HG03045 (cell line): ENCODE results near the gene NOG.

Experiments used
- ATAC-seq: cut with Tn5 transposase; IDR thresholded peaks from one replicate; pipeline ENCODE4 v1.9.1; 2021; ENCODE audit warnings: mild to moderate bottlenecking, moderate library complexity; ENCODE audit not compliant: unreplicated experiment

Gene NOG

DNA sequence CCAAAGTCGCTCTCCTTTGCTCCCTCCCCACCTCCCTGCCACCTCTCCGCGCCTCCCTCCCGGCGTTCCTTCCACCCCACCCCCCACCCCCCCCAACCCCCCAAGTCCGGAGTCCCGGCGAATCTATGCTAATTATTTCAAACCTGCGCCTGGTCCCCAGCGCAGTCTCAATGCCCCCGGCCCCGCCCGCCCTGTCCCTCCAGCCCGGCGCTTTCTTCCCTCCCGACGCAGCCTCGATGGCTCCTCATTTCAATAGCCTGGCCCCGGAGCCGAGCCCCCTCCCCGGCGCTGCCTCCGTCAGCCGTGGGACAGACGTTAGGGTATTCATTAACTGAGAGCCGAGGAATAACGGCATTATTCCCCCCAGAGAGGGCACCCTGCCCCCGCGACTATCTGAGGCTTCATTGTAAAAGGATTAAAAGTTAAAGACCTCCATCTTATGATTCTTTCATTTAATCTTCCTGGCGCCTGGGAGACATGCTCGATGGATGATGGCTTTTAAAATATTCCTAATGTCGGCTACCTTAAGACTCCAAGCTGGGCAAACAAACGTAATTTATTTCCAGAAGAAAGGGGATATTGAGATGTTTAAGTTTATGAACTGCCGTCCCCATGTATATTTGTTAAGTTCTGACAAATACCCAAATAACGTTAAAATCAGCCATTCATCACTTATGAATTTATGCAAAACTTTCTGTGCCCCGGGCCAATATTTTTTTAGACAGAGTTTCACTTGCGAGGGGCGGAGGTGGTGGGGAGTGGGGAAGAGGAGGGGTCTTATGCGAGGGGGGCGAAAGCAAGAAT, 3.4 kb downstream of the NOG start:
- ATAC-seq, result no peak

DNA sequence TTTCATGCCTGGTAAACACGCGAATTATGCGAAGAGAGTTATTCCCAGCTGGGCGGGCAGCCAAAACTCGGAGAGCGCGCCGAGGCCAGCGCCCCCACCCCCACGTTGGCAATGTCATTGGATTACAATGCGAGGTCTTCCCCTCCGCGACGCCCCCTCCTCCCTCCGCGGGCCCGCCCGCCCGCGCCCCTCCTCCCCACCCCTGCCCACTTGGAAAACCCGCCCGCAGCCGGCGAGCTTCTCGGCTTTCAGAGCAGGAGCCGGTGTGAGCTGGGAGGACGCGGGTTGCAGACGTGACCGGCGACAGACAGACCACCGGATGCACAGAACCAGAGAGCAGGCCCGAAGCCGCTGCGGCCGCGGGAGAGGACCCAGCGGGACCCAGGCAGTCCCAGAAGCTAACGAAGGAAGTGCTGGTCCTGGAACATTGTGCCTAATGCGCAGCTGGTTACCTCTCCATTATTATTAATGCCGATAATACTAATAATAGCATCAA, 4.0 kb downstream of the NOG start:
- ATAC-seq, result no peak

DNA sequence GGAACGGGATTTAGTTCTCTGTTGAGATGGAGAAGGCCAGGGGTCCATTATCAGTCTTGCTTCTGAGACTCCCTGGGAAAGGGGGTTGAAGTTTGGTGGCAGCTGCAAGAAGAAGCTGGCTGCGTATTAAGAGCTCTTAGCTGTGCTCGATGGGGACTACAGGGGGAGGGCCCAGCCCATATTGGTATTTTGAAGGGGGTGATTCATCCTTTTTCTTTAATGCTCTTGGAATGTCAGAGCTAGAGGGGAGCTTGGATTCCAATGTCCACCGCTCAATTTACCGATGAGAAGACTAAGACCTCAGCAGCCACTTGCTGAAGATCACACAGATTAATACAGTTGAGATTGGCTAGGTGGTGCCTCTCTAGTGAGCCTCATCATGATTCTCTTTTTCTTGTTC, 5.0 kb downstream of the NOG start:
- ATAC-seq, result no peak

DNA sequence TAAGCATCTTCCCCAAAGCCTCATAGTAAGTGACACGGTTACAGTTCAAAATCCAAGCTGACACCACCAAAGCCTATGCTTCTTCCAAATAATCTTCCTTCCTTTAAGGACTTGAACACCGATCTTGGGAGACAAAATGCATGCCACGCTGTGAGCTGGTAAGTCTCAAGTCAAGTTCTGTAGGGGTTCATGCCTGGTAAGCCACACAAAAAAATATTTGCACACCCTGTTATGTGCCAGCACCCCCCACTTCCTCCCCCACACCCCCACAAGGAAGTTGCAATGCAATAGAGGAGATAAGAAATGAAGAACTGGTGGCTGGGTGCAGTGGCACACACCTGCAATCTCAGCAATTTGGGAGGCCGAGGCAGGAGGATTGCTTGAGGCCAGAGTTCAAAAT, 5.6 kb downstream of the NOG start:
- ATAC-seq, result no peak

DNA sequence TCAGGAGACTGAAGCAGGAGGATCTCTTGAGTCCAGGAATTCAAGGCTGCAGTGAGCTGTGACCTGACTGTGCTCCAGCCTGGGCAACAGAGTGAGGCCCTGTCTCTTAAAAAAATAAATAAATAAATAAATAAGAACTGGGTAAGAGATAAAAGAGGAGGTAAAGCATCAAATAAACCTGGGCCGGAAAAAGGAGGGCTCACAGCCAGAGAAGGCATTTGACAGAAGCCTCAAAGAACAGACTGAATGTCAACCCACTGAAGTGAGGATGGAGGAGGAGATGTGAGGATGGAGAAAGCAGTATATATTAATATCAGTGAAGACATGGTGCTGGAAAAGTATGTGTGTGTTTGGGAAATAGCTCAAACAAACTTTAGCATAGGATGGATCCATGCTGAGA, 6.1 kb downstream of the NOG start:
- ATAC-seq, result no peak

DNA sequence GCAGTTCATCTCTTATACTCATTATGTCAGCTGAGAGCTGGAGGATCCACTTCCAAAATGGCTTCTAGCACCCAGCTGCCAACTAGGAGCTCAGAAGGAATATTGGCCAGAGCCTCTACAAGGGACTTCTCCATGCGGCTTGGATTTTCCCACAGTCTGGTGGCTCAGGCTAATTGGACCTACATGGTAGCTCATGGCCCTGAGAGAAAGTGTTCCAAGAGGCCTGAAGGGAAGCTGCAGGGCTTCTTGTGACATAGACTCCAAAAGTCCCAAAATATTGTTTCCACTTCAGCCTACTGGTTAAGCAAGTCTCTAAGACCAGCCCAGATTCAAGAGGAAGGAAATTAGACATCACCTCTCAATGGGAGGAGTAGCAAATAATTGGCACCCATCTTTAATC, 6.8 kb downstream of the NOG start:
- no peak for ATAC-seq

DNA sequence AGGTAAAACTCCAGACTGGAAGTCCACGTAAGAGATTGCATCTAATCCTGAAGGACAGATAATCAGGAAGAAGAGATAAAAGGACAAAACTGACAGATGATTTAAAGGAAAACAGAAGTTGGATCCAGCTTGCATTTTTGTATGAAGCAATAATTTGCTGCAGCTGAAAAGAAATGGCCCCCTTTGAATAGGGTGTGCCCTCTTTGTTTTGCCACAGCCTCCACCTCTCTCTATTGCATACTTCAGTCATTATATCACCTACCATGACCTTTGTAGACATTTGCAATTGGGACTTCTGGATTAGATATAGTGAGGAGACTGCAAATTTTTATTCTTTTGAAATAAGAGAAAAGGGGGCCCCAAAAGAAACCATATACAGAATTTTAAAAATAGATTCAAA, 8.1 kb downstream of the NOG start:
- ATAC-seq, result no peak

DNA sequence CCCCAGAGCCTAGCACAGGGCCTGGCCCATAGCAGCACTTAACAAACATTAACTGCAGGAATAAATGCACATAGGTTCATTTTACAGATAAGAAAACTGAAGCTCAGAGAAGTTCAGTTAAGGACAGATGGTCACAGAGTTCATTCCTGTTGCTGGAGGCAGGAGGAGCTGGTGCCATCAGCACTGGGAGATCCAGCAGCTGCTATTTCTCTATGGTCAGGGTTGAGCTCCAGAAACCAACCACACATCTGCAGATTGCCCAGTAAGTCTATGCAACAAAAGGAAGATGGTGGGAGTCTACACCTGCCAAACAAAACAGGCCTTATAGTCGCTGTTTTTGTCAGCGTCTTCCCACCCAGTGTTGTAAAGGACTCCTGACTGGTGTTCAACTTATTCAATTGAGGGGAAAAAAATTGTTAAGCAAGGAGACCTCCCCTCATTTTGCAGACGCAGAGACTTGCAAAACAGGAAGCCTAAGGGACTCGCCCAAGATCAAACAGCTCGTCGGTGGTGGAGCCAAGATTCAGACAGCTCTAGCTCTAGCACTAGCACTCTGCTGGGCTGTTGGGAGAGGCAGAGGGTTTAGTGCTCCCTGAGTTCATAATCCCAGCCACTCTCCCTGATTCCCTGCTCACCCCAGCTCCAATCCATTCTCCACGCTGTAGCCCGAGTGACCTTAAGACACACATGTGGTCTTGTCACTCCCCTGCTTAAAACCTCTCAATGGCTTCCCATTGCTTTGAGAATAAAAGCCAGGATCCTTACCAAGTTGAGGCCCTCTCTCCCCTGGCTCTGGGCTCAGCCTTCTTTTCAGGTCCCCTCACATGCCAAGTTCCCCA, 9.0 kb downstream of the NOG start:
- no peak for ATAC-seq

DNA sequence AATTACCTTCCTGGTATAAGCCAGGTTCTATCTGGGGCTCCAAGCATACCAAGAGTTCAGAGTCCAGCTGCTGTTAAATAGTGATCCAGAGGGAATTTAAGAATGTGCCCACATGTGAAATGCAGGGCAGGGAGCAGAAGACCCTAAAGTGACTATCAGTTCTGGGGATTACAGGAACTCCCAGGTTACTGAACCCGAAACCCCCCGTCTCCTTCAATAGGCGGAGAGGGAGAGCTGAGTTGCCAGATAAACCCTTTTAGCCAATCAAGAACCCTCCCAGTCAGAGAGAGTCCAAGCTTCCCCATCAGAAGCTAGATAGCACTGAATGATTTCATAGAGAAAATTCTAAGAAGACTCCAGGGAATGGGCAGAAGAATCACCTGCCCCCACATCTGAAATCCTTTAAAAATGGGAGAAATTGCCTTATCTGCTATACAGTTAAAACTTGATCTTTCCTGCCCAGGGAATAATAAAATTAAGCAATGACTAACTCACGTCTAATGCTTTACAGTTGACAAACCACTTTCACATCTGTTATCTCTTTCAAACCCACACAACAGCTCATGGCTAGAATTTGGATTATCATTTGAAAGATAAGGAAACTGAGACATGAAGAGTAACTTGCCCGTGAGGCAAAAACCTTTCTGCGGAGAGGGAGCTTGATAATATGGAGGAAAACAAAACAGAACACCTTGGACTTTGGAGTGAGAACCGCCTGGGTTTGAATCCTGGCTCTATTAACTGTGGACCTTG, 10.2 kb downstream of the NOG start:
- no peak for ATAC-seq

DNA sequence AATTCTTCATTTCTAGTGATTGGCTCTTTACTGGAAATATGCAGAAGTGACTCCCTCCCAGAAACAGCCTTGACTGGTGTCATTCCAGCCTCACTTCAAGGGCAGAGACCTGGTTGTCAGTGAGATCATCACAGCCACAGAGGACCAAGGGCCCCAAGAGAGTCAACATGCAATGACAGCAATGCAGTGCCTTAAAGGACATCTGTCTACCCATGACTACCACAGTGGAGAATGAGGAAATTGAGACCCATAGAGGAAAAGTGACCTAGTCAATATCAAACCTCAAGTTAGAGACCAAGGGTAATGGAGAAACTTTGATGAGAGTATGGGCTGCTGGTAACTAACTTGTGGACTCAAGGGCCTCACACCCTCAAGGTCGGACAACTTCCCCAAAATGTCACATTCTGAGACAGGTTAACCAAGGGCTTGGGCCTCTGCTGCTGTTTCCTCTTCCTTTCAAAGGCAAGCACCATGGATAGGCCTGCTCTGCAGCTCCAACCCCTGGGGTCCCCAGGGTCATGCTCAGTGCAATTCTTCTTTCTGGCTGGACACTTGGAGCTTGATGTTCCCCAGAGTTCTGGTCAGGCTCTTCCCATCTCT, 11.3 kb downstream of the NOG start:
- no peak for ATAC-seq

DNA sequence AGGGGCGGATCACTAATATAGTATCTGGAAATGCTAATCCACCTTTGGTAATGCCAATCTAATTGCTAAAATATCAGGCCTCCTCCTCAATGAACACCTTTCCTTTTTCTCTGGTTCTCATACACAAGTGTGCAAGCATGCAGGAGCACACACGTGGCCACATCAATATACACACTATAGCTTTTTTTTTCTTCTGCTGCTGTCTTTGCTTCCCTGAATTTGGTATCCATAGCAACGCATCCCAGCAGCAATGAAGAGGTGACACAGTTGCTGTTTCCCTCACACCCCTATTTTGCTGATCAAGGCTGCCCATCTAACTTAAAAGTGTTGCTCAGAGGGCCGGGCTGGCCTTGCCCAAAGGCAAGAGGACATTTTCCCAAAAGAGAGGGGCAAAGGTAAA, 15.4 kb downstream of the NOG start:
- ATAC-seq, result no peak

DNA sequence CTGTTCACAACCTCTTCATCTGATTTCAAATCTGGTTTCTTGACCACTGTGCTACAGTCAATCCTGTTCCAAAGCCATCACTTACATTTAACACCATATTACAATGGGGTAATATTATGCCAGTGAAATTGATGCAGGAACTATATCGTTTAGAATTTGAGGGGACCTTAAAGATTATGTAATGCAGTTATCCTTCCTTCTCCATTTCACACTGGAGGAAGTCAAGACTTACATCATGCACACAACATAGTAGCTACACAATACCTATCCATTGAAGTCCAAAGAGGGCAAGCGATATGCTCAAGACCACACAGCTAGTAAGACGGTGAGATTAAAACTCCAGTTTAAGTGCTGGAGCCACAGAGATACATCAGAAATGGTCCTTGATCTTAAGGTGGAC, 16.8 kb downstream of the NOG start:
- ATAC-seq, result no peak

DNA sequence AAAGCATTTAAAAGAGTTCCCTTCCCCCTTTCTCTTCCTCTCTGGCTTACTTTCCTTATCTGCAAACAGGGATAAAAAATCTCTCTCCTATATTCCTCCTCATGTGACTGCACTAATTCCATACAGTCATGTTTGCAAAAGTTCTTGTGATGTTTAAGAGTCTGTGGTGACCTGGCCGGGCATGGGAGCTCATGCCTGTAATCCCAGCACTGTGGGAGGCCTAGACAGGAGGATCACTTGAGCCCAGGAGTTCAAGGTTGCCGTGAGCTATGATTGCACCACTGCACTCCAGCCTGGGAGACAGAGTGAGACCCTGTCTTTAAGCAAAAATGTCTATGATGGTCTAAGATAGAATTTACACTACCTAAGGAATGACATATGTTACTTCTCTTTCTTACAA, 19.6 kb downstream of the NOG start:
- ATAC-seq, result no peak

DNA sequence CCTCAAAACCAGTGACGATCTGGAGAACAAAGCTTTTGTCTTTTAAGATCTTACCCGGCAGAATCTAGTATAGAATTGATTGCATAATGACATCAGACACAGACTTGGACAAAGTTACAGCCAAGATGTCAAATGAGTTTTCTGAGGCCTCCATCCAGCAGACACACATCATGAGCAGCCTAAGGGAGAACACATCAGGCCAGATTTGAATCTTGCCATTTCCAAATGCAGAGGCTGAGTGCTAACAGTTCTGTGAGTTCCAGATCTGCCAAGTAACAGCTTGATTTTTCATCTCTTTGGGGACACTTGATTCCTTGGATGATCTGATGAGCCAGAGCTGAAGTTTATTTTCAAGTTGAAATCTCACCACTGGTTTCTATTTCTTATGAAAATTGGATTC, 21.0 kb downstream of the NOG start:
- ATAC-seq, result no peak

DNA sequence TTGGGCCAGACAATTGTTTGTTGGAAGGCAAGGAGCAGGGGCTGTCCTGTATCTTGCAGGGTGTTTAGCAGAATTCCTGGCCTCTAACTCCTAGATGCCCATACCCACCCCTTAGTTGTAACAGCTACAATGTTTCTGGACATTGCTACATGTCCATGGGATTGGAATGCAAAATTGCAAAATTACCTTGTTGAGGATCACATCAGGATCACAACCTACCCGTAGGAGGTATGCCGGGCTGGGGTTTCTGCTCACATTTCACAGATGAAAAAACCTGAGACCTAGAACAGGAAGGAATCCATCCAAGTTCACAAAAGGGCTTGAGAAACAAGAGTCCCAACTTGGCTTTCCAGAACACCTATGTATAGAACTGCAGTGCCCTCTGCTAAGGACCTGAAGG, 22.7 kb downstream of the NOG start:
- no peak for ATAC-seq

DNA sequence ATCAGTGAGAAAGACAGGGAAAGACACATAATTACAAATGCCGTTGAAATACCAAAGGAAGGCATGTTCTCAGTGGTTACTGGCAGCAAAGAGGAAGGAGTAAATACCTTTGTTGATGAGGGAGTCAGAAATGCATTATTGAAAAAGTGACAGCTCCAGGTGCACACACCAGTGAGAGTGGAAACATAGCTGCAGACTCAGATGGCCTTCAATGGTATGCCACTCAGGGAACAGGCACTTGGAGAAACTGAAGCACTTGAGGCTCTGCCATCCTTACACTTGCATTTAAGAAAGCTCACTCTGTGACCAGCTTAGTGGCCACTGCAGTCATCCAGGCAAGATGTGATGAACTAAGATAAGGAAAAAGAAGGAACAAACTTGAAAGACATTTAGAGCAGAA, 29.9 kb downstream of the NOG start:
- no peak for ATAC-seq

DNA sequence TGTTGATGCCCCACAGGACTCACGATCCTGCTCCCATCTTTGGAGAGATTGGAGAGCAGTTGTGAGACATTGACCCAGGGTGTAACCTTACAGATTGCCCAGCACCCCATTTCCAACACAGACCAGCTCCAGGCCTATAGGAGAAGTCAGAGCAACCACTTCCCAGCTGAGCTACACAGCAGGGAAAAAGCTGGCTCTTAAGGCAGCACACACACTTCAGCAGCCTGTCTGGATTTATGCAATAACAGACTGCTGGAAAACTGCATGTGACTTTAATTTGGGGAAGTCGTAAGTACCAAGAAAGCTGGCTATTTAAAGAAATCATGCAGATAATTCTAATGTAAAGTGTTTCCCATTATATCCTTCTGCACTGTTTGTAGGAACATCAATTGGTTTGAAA, 30.8 kb downstream of the NOG start:
- no peak for ATAC-seq

DNA sequence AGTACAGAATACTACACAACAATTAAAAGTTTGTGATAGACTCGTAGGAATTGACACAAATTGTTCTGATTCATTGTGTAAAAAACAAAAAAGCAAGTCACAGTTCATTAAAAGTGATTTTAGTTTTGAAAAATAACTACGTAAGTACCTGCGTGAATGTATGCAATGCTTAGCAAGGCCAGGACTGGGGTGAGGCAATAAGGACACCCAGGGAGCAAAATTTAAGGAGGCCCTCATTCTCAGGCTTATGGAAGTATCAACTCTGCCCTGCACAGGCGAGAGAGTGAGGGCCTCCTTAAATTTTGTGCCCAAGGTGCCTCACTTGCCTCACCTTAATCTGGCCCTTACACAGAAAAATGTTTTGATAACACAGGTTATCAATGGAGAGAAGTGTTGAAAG, 31.4 kb downstream of the NOG start:
- no peak for ATAC-seq

DNA sequence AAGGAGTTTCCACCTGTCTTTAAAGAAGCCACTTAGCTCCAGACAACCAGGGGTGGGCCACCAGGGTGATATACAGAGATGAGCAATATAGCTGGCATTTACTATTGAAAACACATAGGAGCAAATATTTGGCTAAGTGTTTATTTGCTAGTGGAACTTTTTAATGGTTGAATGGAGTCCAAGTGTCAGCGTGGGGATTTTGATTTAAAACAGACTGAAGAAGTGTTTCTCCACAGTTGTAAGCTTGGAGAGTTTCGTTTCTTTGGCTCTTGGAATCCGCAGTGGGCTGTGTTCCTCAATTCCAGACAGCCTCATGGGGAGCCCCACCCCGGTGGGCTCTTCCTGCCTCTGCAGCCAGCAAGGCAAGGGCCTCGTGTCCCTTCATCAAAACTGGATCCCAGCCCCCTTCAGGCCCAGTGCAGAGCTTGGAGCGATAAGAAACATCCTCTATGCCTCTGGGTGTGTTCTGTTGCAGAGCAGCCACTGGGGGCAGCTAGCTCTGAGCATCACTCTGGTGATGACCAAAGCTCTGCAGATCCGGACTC, 36.1 kb downstream of the NOG start:
- ATAC-seq, result no peak

DNA sequence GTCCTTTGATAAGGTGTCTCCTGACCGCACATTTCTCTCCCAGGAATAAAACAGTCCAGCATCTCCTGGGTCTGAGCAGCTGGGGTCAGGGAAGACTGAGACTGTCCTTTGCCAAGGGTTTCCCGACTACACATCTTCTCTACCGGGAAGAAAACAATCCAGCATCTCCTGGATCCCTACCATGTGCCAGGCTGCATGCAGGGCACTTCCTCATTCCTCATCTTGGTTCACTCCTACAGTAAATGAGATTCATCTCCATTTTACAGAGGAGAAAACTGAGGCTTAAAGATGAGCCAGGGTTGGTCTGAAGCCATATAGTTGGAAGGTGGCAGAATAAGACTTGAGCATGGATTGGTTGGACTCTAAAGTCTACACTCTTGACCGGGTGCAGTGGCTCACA, 36.7 kb downstream of the NOG start:
- no peak for ATAC-seq

DNA sequence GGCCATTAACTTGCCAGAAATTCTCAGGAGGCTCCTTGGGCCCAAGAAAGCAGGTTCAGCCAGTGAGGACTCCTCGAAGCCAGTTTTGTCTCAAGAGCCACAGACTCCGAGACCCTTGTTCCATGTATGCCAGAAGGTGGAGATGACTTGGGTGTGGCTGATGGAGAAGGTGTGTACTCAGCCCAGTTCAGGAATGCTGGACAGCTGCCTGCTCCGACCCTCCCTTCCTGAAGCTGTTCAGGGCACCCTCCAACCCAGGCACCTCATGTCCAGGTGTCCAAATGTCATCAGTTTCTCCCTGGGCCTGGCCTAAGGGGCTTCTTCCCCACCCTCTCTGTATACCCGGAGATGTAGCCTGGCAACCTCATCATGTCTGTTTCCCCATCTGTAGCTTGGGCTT, 40.2 kb downstream of the NOG start:
- no peak for ATAC-seq
